ENCODE measurements around the gene HNRNPUL2.

Gene HNRNPUL2

DNA sequence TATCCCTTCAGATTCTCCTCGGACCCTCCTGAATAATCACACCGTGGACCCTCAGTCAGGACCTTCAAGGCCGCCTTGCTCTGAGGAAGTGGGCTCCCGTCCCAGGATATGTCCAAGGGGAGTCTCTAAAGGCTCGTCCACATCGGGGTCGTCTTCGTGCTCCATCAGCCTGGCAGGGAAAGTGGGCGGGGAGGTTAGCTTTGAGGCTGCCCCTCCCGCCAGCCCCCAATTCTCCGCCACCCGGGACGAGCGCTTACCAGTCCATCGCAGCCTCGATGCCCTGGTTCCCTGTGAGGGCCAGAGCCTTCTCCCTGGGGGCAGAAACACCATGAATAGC is 48.9 kb downstream of the HNRNPUL2 start:
- TF ChIP-seq ARNTL (CRISPR knock-in tag; IDR thresholded peaks at IDR 0.05; ENCODE audit: borderline replicate concordance, low read depth) (no peak), TOX (CRISPR knock-in tag; IDR thresholded peaks at IDR 0.05; ENCODE audit: borderline replicate concordance) (no peak)
- TF ChIP-seq, protein P1, sequence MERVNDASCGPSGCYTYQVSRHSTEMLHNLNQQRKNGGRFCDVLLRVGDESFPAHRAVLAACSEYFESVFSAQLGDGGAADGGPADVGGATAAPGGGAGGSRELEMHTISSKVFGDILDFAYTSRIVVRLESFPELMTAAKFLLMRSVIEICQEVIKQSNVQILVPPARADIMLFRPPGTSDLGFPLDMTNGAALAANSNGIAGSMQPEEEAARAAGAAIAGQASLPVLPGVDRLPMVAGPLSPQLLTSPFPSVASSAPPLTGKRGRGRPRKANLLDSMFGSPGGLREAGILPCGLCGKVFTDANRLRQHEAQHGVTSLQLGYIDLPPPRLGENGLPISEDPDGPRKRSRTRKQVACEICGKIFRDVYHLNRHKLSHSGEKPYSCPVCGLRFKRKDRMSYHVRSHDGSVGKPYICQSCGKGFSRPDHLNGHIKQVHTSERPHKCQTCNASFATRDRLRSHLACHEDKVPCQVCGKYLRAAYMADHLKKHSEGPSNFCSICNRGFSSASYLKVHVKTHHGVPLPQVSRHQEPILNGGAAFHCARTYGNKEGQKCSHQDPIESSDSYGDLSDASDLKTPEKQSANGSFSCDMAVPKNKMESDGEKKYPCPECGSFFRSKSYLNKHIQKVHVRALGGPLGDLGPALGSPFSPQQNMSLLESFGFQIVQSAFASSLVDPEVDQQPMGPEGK (CRISPR knock-in tag; IDR thresholded peaks at IDR 0.05; ENCODE audit: borderline replicate concordance), result no peak
- peak; percentile 10 for ATAC-seq

DNA sequence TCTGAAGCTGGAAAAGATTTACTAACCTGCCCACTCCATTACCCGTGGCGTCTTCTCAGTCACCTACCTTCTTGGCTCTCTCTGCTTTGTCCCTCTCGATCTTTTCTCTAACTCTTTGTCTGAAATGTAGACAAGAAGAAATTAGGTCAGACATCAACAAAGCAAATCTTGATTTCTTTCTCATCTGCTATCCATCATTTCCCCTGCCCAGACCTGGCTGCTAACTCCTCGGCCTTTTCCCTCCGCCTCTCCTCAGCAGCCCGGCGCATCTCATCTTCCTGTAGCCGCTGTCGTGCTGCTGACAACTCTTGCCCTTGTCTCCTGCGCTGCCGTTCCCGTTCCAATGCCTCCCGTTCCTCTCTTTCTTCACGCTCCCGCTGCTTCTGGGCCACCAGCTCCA is 49.5 kb downstream of the HNRNPUL2 start:
- TF ChIP-seq CSDC2 (CRISPR knock-in tag; IDR thresholded peaks at IDR 0.05) (no peak), ZNF70 (CRISPR knock-in tag; IDR thresholded peaks at IDR 0.05) (no peak), TSHZ2 (CRISPR knock-in tag; IDR thresholded peaks at IDR 0.05) (no peak), CREB5 (CRISPR knock-in tag; IDR thresholded peaks at IDR 0.05; ENCODE audit: low read depth) (no peak), BACH2 (CRISPR knock-in tag; IDR thresholded peaks at IDR 0.05; ENCODE audit: borderline replicate concordance) (no peak), CSRNP3 (CRISPR knock-in tag; IDR thresholded peaks at IDR 0.05) (no peak), ZC3H10 (CRISPR knock-in tag; IDR thresholded peaks at IDR 0.05) (no peak), ZNF8 (CRISPR knock-in tag; IDR thresholded peaks at IDR 0.05) (no peak), ARNTL (CRISPR knock-in tag; IDR thresholded peaks at IDR 0.05; ENCODE audit: borderline replicate concordance, low read depth) (no peak), ZFP3 (CRISPR knock-in tag; IDR thresholded peaks at IDR 0.05) (no peak), ESRRG (CRISPR knock-in tag; IDR thresholded peaks at IDR 0.05) (no peak), ZFP30 (CRISPR knock-in tag; IDR thresholded peaks at IDR 0.05) (no peak), RARB (CRISPR knock-in tag; IDR thresholded peaks at IDR 0.05) (no peak), ZNF565 (CRISPR knock-in tag; conservative IDR thresholded peaks at IDR 0.05; ENCODE audit: low read depth) (no peak), TOX (CRISPR knock-in tag; IDR thresholded peaks at IDR 0.05; ENCODE audit: borderline replicate concordance) (no peak), PPARA (CRISPR knock-in tag; IDR thresholded peaks at IDR 0.05; ENCODE audit: borderline replicate concordance) (no peak)
- TF ChIP-seq, protein P2, sequence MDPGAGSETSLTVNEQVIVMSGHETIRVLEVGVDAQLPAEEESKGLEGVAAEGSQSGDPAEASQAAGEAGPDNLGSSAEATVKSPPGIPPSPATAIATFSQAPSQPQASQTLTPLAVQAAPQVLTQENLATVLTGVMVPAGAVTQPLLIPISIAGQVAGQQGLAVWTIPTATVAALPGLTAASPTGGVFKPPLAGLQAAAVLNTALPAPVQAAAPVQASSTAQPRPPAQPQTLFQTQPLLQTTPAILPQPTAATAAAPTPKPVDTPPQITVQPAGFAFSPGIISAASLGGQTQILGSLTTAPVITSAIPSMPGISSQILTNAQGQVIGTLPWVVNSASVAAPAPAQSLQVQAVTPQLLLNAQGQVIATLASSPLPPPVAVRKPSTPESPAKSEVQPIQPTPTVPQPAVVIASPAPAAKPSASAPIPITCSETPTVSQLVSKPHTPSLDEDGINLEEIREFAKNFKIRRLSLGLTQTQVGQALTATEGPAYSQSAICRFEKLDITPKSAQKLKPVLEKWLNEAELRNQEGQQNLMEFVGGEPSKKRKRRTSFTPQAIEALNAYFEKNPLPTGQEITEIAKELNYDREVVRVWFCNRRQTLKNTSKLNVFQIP (CRISPR knock-in tag; IDR thresholded peaks at IDR 0.05; ENCODE audit: borderline replicate concordance, low read depth), result no peak
- TF ChIP-seq, protein P1 (CRISPR knock-in tag; IDR thresholded peaks at IDR 0.05; ENCODE audit: borderline replicate concordance), result no peak
- ATAC-seq, result no peak

GRCh38 chr11:62677156-62677555 is 50.1 kb downstream of the HNRNPUL2 start:
- TF ChIP-seq CREB5 (CRISPR knock-in tag; IDR thresholded peaks at IDR 0.05; ENCODE audit: low read depth), result no peak
- TF ChIP-seq RARB (CRISPR knock-in tag; IDR thresholded peaks at IDR 0.05), result no peak
- TF ChIP-seq, protein P2 (CRISPR knock-in tag; IDR thresholded peaks at IDR 0.05; ENCODE audit: borderline replicate concordance, low read depth), result no peak
- no peak for TF ChIP-seq ZNF70 (CRISPR knock-in tag; IDR thresholded peaks at IDR 0.05)
- no peak for TF ChIP-seq ZC3H10 (CRISPR knock-in tag; IDR thresholded peaks at IDR 0.05)
- no peak for TF ChIP-seq ZFP30 (CRISPR knock-in tag; IDR thresholded peaks at IDR 0.05)
- no peak for TF ChIP-seq OSR1 (CRISPR knock-in tag; IDR thresholded peaks at IDR 0.05)
- no peak for TF ChIP-seq ZFP3 (CRISPR knock-in tag; IDR thresholded peaks at IDR 0.05)
- no peak for TF ChIP-seq ESRRG (CRISPR knock-in tag; IDR thresholded peaks at IDR 0.05)
- TF ChIP-seq ARNTL (CRISPR knock-in tag; IDR thresholded peaks at IDR 0.05; ENCODE audit: borderline replicate concordance, low read depth), result no peak
- TF ChIP-seq ZNF565 (CRISPR knock-in tag; conservative IDR thresholded peaks at IDR 0.05; ENCODE audit: low read depth), result no peak
- ATAC-seq, result no peak

Data from SK-N-SH treated with all-trans-retinoic acid at 6 μM for 48 hours (cell line).